GM19043 (cell line): ENCODE results near the gene GPR137.
"Not testable (repeated sequence)": the region's sequence is repeated elsewhere in the genome, so short reads cannot be mapped to it uniquely, and the experiment has no call there.

Experiments
- ATAC-seq: cut with Tn5 transposase; IDR thresholded peaks from one replicate; pipeline ENCODE4 v1.9.1; 2021; ENCODE audit warnings: low read depth; ENCODE audit not compliant: unreplicated experiment

The GPR137 gene

DNA sequence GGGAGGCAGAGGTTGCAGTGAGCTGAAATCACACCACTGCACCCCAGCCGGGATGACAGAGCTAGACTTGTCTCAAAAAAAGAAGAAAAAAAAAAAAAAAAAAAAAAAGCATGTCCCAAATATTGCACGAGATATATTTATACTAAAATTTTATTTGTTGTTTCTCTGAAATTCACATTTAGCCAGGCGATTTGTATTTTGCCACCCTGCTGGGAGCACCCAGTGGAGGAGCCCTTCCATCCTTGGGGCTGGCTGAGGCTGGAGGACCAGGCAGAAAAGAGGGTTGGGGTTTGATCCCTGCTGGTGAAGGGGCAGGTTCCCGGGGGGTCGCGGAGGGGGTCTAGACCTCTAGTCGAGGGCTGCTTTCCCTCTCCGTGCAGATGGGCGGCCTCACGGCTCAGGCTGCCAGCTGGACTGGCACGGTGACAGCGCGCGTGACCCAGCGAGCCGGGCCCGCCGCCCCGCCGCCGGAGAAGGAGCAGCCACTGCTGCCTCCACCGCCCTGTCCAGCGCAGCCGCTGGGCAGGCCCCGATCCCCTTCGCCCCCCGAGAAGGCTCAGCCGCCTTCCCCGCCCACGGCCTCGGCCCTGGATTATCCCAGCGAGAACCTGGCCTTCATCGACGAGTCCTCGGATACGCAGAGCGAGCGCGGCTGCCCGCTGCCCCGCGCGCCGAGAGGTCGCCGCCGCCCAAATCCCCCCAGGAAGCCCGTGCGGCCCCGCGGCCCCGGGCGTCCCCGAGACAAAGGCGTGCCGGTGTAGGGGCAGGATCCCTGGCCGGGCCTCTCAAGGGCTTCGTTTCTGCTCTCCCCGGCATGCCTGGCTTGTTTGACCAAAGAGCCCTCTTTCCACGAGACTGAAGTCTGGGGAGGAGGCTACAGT lies 13.6 kb downstream of the GPR137 start:
- ATAC-seq, result no peak

DNA sequence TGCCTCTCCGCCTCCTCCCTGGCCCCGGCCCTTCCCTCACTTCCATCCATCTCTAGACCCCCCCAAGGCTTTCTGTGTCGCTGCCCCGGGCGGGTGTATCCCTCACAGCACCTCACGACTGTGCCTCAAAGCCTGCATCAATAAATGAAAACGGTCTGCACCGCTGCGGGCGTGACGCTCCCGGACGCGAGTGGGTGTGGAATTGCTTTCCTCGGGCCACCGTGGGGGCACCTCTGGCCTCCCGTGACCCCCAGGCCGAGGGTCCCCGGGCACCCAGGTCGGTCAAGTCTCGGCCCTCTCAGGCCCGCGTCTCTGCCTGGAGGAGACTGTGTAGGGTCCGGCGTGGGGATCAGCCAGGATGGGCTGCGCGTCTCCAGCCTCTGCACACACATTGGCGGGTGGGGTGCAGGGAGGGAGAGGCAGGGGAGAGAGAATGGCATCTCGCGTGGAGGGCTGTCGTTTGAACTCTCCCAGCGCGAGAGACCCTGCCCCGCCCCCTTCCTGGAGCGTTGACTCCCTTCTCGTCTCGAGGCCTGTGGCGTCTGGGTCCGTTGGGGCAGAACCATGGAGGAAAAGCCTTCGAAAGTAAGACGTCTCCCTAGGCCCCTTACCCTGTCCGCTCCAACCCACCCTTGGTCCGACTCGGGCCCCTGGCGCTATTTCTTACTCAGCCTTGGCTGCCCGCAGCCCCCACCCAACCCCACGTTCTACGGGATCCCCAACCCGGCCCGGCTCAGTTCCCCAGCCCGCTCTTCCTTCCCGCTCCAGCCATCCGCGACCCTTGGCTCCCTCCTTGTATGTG lies 14.4 kb downstream of the GPR137 start, which contains the start of gene CATSPERZ:
Gene CATSPERZ, plus strand, starts transcription at position 512 of the 802 bp plus-strand sequence. Its CDS starts 53 bp downstream, at position 565.
- ATAC-seq, result no peak

DNA sequence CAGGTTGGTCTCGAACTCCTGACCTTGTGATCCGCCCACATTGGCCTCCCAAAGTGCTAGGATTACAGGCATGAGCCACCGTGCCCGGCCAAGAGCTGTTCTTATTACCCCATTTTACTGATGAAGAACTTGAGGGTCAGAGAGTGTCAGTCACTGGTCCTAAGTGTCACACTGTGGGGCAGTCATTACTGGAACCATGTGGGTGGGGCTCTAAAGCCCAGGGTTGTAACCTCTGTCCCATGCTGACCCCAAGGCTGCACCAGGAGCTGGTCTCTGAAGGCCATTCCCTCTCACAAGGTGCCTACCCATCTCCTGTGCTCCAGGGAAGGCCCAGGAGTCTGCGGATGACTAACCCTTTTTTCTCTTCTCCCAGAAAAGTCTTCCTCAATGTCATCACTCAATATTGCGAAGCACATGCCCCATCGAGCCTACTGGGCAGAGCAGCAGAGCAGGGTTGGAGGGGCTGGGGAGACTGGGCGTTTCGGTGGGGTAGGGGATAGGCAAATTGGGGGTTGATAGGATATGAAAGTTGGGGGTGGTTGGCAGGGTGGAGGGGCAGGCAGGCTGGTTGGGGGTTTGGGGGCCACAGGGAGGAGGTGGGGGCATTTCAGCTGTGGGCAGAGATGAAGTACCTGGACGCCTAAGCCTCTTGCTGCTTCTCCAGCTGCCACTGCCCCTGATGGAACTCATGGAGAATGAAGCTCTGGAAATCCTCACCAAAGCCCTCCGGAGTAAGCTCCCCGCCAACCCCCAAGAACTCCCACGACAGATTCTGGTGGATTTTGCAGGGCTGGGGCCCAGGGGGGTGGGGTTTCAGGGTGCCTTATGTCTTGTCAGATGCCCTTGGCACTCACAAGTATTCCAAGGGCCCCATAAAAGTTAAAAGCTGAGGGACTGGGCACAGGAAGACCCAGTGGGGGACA lies 17.7 kb downstream of the GPR137 start:
- no peak for ATAC-seq

DNA sequence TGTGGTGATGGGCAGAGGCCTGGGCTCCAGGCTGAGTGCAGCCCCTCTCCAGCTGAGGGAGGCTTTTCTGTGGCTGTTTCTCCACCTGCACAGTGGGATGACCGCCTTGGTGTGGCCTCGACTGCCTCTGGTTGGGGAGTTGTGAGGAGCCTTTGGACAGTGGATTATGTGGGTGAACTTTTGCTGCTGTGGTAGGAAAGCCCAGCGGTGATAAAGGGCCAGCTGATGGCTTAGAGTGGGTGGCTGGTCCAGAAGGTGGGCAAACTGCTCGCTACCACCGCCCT lies 18.3 kb downstream of the GPR137 start:
- no peak for ATAC-seq

DNA sequence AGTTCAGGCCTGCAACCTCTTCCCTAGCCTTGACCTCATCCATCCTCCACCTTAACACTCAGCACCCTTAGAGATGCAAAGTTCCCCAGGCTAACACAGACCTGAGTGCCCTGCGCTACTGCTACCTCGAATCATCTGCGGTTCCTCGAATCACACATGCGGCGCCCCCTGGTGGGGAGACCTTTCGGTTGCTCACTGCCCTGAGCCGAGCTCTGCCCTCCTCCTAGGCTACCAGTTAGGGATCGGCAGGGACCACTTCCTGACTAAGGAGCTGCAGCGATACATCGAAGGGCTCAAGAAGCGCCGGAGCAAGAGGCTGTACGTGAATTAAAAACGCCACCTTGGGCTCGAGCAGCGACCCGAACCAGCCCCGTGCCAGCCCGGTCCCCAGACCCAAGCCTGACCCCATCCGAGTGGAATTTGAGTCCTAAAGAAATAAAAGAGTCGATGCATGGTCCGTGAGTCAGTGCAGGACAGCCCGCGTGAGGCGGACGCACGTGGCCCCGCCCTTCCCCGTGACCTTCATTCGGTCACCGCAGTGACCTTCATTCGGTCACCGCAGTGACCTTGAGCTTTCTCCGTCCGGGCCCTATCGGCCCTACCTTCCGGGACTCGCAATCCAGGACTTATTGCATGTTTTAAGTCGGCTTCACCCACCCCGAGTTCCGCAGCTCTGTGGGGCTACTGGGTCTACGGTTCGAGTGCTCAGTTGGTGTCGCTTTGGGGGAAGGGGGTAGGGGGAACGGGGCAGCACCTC lies 18.8 kb downstream of the GPR137 start:
- peak; percentile 34 for ATAC-seq

DNA sequence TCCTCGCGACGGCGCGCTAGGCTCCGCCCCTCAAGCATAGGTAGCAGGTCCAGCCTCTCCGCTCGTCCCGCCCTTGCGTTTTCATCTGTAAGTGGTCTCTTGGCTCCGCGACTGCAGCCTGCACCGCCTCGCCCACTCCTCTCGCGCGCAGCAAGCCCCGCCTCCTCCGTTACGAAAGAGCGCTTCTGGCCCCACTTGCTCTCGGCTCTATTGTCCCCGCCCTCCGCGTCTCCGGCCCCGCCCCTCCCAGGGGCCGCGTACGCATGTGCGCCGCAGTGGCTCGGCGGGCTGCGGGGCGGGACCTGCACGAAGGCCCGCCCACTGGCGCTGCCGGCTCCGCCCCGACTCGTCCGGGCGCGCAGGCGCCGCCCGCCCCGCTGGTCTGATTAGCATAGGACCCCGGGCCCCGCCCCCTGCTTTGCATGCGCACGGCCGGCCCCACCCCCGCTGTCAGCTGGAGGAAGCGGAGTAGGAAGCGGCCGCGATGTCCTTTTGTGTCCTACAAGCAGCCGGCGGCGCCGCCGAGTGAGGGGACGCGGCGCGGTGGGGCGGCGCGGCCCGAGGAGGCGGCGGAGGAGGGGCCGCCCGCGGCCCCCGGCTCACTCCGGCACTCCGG lies 19.5 kb downstream of the GPR137 start, which contains the start of gene ESRRA:
Gene ESRRA, plus strand, starts transcription at position 450 of the 616 bp plus-strand sequence. CDS start 1,656 bp downstream, outside the sequence.
- ATAC-seq, result peak; percentile 58

DNA sequence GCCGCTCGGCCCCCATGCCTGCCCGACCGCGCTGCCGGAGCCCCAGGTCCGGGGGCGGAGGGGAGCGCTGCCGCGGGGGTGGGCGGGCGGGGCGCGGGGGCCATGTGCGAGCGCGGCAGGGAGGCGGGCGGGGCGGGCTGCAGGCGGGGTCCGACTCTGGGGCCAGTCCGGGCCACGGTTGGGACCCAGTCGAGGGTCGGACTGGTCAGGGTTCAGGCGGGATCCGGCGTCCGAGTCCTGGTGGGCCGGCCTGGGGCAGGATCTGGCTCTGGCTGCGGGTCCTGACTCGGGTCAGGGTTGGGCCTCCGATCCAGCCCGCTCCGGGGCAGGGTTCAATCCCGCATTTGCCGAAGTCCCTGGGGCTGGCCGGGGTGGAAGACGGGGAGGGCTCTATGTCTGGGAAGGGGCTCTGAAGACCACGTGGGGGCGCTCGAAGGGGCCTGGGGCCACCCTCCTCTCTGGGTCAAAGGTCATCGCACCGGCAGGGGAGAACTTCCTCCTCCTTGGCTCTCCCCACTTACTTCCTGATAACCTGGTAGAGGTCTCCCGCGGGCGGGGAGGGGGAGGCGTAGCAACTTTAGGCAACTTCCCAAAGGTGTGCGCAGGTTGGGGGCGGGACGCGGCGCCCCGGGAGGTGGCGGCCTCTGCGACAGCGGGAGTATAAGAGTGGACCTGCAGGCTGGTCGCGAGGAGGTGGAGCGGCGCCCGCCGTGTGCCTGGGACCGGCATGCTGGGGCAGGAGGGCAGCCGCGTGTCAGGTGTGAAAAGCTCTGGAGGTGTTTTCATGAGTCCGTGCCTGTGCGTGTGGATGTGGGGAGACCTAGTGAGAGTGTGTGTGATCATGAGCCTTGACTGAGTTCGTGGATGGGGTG lies 20.3 kb downstream of the GPR137 start:
- ATAC-seq, result no peak

DNA sequence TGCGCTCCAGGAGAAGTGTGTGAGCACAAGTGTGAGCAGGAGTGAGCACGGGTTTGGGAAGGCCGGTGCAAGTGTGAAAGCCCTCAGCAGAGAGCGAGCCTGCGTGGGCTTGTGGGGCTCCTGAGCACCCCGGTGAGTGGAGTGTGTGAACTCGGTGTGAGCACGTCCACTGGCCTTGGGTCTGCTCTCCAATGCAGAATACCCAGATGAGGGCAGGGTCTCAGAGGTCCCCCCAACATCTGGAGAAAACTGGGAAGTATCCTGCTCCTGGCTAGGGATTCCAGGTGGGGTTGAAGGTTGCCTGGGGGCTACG lies 20.9 kb downstream of the GPR137 start:
- ATAC-seq, result no peak

DNA sequence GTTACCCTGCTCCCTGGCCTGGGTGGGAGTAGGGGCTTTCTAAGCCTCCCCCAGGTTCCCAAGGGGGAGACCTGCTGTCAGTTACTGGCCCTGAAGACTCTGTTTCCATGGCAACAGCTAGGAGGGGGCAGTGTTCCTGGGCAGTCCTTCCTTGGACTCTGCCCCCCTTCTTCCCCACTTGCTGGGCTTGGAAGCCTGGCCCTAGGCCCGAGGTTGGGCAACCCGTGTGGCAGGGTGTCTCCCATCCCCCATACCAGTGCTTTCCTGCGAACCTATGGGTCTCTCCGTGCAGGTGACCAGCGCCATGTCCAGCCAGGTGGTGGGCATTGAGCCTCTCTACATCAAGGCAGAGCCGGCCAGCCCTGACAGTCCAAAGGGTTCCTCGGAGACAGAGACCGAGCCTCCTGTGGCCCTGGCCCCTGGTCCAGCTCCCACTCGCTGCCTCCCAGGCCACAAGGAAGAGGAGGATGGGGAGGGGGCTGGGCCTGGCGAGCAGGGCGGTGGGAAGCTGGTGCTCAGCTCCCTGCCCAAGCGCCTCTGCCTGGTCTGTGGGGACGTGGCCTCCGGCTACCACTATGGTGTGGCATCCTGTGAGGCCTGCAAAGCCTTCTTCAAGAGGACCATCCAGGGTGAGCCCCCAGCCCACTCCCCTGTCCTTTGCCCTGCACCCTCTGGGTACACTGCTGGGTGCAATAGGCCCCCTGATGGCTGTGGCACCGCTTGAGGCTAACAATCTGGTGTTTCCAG lies 21.4 kb downstream of the GPR137 start:
- no peak for ATAC-seq

DNA sequence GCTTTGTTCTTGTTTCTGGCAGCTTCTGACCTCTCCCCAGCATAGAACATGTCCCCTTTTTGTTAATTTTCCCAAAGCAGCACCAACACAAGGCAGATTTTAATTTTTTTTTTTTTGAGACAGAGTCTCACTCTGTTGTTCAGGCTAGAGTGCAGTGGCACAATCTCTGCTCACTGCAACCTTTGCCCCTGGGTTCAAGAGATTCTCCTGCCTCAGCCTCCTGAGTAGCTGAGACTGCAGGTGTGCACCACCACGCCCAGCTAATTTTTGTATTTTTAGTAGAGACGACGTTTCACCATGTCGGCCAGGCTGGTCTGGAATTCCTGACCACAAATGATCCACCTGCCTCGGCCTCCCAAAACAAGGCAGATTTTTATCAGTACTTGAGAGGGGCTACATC lies 22.1 kb downstream of the GPR137 start:
- not testable (repeated sequence) for ATAC-seq

DNA sequence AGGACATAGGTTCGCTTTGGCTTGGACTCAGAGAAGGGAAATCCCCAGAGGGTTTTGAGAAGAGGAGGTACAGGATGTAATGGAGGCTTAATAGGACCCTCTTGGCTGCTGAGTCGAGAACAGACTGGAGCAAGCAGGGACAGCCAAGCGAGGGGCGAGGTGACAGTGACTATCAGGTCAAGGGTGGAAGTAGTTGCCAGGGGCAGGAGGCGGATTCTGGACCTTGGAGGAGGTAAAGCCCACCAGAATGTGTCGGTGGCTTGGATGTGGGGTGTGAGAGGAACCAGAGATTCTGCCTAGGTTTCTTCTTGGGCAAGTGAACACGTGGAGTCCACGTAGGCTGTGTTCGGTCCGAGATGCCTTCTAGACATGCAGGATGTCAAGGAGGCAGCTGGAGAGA lies 27.3 kb downstream of the GPR137 start:
- ATAC-seq, result no peak

DNA sequence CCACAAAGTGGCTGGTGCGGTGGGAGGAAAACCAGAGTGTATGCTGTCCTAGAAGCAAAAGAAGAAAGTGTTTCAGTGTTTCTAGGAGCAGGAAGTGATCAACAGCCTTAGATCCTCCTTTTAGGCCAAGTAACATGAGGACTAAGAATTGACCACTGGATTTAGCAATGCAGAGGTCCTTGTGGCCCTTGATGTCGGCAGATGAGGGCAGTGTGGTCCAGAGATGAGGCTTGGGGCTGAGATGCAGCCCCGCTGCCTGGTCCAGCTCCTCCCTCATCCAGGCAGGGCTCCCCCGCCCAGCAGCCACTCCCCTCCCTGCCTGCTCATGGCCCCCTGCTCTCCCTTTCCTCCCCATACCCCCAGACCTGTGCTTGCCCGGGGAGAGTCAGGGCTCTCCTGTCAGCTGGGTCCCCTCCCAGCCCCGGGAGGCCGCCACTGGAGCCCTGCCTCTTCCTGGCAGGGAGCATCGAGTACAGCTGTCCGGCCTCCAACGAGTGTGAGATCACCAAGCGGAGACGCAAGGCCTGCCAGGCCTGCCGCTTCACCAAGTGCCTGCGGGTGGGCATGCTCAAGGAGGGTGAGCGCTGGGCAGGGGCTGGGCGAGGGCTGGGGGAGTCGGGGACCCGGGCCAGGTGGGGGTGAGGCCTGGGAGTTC lies 28.0 kb downstream of the GPR137 start:
- ATAC-seq, result no peak

DNA sequence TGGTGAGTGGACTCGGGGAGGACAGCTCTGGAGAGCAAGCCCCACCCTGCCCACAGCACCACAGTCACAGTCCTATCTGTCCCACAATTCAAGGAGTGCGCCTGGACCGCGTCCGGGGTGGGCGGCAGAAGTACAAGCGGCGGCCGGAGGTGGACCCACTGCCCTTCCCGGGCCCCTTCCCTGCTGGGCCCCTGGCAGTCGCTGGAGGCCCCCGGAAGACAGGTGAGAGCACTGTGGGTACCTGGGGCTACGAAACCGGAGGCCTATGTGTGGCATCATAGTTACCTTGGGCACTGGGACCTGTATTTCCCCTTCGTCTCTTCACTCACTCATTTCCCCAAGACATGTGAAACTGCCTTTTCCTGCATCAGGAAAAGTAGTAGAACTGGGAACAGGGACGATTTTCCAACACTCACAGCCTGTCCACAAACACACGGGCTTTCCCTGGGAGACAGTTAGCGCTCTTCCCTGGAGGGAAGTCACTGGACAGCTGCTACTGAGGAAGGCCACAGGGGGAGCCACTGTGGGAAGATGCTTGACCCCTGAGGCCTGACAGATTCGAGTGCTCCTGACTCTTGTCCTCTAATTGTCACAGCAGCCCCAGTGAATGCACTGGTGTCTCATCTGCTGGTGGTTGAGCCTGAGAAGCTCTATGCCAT lies 28.6 kb downstream of the GPR137 start:
- ATAC-seq, result no peak

DNA sequence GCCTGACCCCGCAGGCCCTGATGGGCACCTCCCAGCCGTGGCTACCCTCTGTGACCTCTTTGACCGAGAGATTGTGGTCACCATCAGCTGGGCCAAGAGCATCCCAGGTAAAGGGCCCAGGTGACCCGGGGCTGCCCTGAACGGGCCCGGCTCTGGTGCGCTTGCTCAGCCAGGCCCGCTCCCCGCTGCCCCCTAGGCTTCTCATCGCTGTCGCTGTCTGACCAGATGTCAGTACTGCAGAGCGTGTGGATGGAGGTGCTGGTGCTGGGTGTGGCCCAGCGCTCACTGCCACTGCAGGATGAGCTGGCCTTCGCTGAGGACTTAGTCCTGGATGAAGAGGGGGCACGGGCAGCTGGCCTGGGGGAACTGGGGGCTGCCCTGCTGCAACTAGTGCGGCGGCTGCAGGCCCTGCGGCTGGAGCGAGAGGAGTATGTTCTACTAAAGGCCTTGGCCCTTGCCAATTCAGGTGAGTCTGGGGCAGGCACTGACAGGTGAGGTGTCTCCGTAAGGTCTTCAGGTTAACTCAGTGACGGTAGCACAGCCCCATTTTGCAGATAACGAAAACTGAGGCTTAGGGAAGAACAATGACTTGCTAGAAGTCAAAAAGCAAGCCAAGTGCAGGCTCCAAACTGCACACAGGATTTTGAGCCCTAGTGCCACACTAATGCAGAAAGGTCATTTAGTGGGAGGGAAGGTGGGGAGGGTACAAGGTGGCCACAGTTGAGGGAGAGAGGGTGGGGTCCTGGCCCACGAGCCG lies 29.3 kb downstream of the GPR137 start:
- ATAC-seq, result no peak

DNA sequence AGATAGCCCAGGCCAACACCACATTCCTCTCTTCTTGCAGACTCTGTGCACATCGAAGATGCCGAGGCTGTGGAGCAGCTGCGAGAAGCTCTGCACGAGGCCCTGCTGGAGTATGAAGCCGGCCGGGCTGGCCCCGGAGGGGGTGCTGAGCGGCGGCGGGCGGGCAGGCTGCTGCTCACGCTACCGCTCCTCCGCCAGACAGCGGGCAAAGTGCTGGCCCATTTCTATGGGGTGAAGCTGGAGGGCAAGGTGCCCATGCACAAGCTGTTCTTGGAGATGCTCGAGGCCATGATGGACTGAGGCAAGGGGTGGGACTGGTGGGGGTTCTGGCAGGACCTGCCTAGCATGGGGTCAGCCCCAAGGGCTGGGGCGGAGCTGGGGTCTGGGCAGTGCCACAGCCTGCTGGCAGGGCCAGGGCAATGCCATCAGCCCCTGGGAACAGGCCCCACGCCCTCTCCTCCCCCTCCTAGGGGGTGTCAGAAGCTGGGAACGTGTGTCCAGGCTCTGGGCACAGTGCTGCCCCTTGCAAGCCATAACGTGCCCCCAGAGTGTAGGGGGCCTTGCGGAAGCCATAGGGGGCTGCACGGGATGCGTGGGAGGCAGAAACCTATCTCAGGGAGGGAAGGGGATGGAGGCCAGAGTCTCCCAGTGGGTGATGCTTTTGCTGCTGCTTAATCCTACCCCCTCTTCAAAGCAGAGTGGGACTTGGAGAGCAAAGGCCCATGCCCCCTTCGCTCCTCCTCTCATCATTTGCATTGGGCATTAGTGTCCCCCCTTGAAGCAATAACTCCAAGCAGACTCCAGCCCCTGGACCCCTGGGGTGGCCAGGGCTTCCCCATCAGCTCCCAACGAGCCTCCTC lies 30.2 kb downstream of the GPR137 start:
- not testable (repeated sequence) for ATAC-seq
